ENCODE data around the gene TRIM10.
"Not testable (repeated sequence)": the region's sequence is repeated elsewhere in the genome, so short reads cannot be mapped to it uniquely, and the experiment has no call there.

Gene TRIM10

DNA sequence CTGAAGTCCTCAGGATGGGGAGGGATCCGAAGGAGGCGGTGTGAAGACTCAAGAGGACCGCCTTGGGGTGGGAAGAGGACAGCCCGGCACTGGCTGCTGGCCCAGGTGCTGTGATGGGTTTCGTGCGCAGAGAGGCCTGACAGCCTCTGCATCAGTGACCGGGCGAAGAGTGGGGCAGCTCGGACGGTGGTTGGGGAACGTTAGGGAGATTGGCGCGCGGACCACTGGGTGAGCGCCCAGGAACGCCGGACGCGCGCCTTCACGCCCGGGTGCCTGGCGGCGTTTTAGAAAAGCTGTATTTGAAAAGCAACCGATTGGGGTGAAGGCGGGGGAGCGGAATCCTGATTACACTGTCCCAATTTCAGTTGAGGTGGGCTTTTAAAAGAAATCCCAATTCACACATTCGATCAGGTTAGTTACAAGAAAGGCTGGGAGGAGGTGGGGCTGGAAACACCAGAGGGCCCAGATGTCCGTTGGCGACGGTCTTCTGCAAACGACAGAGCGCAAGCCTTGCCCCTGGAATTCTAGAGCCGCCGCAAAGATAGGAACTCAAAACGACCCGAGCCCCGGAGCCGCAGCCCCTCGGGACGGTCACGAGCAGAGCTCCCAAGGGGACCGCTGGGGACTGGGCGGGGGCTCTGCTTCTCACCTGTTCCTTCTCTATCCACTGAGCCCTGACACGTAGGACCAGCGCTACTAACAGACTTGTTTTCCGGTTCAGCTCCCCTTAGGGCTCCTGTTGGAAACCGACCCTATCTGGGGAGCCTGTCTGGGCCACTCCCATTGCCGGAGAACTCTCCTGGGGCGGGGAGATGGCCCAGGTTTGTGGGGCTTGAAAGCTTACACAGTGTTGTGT lies 33.5 kb downstream of the TRIM10 start:
- DNase-seq, result no peak

DNA sequence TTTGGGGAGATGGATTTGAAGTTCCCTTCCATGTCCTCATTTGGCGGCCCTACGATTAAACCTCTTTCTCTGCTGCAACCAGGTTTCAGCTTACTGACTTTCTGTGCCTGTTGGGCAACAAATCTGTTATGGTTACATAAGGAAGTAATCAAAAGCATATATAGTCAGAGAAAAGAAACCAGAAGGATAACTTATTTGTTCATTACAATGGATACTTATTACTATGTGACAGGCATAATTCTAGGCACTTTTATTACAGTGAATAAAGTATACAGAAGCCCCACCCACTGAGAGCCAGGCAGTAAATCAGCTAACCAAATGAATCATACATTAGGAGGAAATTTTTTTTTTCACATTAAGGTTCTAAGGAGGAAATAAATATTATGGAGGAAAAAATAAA lies 38.5 kb downstream of the TRIM10 start:
- DNase-seq, result peak; percentile 29 to 34

DNA sequence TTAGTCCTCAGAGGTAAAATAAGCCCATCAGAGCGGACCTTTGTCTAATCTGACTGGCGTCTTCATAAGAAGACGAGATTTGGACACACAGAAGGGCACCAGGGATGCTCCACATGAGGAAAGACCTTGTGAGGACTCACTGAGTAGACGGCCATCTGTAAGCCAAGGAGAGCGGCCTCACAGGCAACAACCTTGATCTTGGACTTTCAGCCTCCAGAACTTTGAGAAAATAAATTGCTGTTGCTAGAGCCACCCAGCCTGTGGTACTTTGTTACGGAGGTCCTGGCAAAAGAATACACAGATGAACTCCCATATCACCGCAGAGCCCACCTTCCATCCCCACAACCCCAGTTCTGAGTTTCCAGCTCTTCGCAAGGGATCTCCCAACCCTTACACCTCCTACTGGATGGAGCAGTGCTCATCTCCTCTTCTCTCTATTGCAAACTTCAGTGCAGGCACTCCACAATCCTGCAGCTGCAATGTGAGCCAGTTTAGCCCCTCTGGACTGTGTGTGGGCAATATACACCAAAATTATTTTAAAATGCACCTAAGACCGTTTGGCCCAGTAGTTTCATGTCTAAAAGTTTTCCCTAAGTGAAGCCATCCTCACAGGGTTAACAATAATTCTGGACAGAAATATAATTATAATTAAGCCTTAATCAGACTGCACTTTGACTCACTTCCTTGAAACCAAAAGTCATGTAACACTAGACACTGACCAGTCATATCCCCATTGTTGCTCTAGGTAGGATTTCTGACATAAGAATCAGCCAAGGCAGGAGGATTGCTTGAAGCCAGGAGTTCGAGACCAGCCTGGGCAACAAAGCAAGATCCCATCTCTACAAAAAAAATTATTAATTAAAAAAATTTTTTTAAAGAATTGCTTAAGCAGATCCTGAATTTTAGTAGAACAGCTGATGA lies 39.3 kb downstream of the TRIM10 start:
- DNase-seq, result no peak

DNA sequence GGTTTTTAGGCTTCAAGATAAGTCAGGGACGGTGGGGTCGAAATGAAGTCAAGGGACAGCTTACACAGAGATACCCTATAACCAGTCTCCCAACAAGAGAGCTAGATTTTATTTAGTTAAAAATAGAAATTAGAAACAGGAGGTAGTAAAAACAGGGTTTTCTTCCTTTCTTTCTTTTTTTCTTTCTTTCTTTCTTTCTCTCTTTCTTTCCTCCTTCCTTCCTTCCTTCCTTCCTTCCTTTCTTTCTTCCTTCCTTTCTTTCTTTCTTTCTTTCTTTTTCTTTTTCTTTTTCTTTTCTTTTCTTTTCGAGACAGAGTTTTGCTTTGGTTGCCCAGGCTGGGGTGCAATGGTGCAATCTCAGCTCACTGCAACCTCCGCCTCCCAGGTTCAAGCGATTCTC lies 42.3 kb downstream of the TRIM10 start:
- DNase-seq, result not testable (repeated sequence)

DNA sequence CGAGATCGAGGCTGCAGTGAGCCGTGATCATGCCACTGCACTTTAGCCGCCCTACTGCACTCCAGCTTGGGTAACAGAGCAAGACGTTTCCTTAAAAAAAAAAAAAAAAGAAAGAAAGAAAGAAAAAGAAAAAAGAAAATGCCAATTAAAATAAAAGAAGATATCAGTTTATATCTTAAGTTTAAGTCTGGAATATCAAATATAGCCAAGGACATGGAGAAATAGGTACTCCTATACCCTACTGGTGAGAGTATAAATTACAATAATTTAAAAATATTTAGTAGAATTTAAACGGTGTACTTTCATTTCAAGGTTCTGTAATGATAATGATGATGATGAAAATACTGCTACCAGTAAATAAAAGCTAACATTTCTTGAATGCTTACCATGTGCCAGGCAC lies 44.3 kb downstream of the TRIM10 start:
- DNase-seq, result no peak

DNA sequence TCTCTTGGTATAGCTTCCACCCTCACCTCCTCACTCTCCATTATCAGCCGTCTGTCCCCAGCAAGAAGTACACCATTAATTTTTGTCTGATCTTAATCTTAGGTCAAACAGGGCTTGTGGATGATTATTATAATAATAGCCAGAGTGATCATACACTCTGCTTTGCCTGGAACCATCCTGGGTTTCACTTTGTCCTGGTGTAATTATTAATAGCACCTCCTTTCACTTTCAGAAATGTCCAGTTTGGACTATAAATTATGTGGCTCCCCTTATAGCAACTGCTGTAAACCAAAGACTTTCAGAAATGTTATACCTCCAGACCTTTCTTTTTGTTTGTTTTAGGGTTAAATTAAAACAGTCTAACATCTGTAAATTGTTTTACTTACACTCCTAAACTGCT lies 47.2 kb downstream of the TRIM10 start:
- no peak for DNase-seq

DNA sequence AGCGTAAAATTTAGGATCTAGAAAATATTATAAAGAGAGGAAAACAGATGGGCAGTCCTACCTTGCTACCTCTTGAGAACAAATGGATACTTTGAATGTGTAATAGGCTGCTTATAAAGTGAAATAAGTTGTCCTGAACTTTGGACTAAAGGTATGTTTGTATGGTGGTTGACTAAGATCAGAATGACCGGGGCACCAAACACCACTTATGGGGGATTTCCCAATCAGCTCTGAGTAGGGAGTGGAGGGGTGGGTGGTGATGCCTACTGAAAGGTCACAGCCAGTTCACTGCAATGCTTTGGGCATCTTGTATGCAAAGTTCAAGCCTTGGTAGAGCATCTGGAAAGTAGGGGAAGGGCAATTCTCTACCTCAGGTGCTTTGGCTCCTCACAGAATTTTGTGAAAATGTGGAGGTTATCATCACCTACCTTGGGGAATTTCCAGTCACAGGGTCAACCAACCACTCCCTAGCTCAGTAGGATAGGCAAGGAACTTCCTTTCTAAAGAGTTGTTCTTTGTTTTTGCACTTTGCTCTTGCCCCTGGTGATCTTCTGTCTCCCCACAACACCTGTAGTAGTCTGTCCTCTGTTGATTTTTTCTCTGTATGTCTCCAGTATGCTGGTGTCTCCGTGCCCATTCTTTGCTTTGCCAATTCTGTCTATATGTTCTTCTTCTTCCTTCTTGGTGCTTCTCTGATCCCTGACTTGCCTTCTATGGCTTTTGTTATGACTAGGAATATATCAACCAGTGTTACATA lies 47.8 kb downstream of the TRIM10 start, which contains the start of gene TRIM31:
Gene TRIM31, minus strand, starts transcription at position 88 of the 757 bp plus-strand sequence. CDS start 285 bp downstream, outside the sequence.
- DNase-seq, result peak; percentile 33 to 41

DNA sequence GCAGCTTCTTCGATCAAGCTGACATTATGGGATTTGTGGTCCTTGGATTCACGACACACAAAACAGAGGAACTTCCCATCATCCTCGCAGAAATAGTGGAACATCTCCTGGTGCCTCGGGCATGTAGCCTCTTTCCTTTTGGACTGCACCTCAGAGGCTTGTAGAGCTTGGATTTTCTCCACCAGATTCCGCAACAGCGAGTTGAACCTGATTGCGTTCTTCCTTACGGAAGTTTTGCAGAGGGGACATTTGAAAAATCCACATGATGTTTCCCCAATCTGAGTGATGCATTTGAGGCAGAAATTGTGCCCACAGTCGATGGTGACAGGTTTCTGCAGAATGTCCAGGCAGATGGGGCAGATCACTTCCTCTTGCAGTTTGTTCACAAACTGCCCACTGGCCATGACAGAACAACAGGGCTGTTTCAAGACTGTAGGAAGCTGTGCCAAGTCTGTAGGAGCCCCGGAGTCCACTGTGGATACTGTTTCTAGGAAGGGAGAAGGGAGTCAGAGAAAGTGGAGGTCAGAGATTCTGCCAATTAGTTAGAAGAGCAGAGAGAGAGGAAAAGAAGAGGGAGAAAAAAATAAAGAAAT lies 48.5 kb downstream of the TRIM10 start:
- peak; percentile 53 to 73 for DNase-seq

DNA sequence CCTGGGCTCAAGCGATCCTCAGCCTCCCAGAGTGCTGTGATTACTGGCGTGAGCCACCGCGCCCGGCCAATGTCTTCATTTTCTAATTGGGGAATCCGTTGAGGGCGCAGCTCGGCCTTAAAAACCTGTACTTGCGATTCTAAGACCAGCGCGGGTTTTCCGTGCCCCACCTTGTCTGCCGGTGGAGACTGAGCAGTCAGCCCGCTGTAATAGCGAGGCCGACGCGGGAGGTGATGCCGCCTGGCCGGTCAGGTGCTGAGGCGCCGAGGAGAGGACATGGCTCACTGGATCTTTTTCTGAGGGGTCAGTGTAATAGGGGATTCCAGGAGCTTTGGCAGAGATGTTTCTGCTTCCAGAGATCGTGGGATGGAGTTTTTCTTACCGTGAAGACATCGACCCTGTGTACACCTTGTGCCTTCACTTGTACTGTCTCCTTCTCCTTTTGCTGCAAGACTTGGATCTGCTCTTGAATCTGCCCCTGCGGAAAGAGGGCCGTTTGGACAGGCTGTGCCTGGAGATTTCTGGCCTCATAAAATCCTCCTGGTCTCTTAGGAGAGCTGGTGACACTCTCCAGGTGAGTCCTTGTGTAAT lies 49.6 kb downstream of the TRIM10 start:
- no peak for DNase-seq

DNA sequence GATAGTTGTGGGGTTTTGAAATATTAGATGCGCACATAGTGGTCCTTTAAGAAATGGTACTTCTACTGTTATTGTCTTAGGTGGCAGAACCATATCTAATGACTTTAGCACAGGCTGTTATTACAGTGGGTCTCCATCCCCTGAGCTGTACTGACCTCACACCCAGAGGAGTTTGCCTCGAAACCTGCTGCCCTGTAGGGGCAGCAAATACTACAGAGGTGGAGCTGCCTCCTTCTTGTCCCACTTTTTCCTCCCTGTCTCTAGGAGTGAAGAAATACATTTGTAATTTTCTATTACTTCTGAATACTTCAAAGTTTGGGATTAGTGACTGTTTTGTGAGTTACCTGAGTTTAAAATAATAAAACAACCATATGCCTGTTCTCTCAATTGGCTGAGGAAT lies 56.4 kb downstream of the TRIM10 start:
- no peak for DNase-seq

DNA sequence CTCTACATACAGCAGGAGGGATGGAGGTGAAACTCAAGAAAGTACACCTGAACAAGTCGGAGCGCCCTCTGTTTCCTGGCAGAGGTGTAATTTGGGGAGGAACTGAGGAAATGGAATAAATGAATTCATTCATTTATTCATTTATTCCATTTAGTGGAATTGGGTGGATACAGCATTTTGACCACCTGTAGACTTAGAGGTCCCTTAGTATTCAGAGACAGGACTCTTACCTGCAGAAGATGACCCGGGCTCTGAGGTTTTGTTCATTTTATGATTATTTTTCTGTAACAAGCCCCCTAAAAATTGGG lies 57.2 kb downstream of the TRIM10 start:
- no peak for DNase-seq

DNA sequence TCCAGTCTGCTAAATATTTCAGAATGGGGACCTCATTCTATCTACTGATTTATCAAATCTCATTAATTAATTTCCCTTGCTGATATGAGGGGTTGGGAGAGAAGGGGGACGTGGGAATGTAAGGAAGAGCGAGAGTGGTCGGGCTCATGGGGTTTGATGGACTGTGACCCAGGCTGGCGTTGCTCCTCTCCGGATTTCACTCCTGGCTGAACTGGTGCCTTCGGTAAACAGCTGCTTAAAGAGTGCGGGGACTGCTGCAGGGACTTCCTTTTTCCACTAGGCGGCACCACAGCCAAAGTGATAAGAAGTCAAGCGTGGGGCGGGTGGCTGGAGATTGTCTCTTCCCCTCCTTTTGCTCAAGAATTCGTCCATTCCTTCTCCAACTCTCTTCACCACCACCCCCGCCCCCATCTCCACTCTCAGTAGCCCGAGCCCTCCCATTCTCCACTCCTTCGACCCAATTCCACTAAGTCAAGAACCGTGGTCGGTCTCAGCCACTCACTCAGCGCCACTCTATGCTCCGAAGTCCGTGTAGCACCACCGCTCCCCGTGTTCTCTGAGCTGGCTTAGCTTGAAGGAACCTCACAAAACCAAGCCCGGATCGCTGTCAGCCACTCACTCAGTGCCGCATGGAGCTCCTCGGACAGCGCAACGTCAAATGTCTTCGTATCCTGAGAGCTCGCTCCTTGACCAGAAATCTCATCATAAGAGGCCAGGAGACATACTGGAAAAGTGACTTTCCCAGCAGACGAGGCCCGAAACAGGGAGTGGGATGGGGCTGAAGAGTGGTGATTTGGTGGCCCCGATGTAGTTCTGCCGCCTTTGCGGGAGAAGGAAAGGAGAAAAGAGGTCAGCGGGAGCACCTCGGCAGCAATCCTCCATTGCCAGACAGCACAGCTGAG lies 57.8 kb downstream of the TRIM10 start:
- peak; percentile 88 to 90 for DNase-seq

DNA sequence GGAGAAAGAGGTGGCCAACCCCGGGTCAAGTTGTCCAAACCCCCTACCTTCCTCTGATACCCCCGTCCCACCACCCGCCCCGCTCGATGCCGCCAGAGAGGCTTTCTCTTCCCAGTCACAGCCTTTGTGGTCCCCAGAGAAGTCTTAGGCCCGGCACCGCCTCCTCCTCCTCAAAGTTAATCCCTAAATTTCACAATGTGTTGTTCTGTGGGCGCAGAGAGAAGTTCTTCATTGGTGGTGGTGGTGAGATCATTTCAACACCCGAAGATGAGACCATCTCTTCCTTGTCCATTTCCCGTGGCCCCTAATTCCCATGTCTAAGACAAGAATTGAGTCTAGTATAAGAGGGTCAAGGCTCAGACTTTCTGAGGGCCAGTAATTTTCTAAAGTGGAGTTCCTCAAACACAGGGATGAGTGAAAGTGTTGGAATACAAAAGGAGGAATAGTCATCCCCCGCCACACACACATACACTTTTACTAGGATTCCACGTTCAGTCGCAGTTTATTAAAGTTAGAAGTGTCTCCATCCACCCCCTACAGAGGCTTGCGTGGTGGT lies 58.5 kb downstream of the TRIM10 start:
- peak; percentile 84 to 87 for DNase-seq
